Erythroblast (primary cell): Measurements from ENCODE around the gene CYTH3.

ENCODE experiments used
- DNase-seq, 2 experiments: peaks; one replicate each; lab custom pipeline; 2025; lab: John Stamatoyannopoulos, UW
- GATA1 ChIP-seq: IDR thresholded peaks from 2 replicates; pipeline ENCODE4 v1.6.1; 2011; ENCODE audit warnings: low read depth, mild to moderate bottlenecking, control low read depth, low read length, moderate library complexity
- POLR2A ChIP-seq: IDR thresholded peaks from 2 replicates; pipeline ENCODE4 v1.6.1; 2011; ENCODE audit warnings: mild to moderate bottlenecking, low read length

Gene CYTH3

GRCh38 chr7:6258440-6259182, 13.8 kb downstream of the CYTH3 start:
- TF ChIP-seq POLR2A (no peak), GATA1 (no peak)
- no peak for DNase-seq

- TF ChIP-seq POLR2A, result no peak
- DNase-seq, result no peak
These were observed 14.7 kb downstream of the CYTH3 start for GRCh38 chr7:6257675-6258074.

GRCh38 chr7:6256677-6257535, 15.5 kb downstream of the CYTH3 start:
- no peak for TF ChIP-seq POLR2A
- no peak for TF ChIP-seq GATA1
- DNase-seq, result no peak

GRCh38 chr7:6256109-6256483, 16.3 kb downstream of the CYTH3 start:
- no peak for DNase-seq
- no peak for TF ChIP-seq GATA1
- TF ChIP-seq POLR2A, result no peak

GRCh38 chr7:6254866-6255265, 17.6 kb downstream of the CYTH3 start:
- TF ChIP-seq GATA1, result no peak
- TF ChIP-seq POLR2A, result no peak
- DNase-seq, result no peak

GRCh38 chr7:6252748-6253147, 19.7 kb downstream of the CYTH3 start:
- DNase-seq, result no peak
- TF ChIP-seq POLR2A (no peak), GATA1 (no peak)

- no peak for DNase-seq
- TF ChIP-seq POLR2A (no peak), GATA1 (no peak)
These were observed 20.1 kb downstream of the CYTH3 start for GRCh38 chr7:6252341-6252746.

GRCh38 chr7:6251653-6252052, 20.8 kb downstream of the CYTH3 start:
- TF ChIP-seq POLR2A (no peak), GATA1 (no peak)
- DNase-seq, result no peak

- TF ChIP-seq POLR2A (no peak), GATA1 (no peak)
- DNase-seq, result no peak
These were observed 22.0 kb downstream of the CYTH3 start for GRCh38 chr7:6250364-6250833.

GRCh38 chr7:6249043-6249442, 23.4 kb downstream of the CYTH3 start:
- no peak for DNase-seq
- TF ChIP-seq POLR2A (no peak), GATA1 (no peak)

GRCh38 chr7:6248581-6248980, 23.8 kb downstream of the CYTH3 start:
- DNase-seq, result no peak

GRCh38 chr7:6246251-6246917, 26.0 kb downstream of the CYTH3 start:
- no peak for DNase-seq
- TF ChIP-seq POLR2A (no peak), GATA1 (no peak)

More at GRCh38 chr7:6248581-6248980, 23.8 kb downstream of the CYTH3 start:
- TF ChIP-seq GATA1 (no peak), POLR2A (no peak)

GRCh38 chr7:6244021-6244420, 28.4 kb downstream of the CYTH3 start:
- TF ChIP-seq POLR2A, result no peak
- TF ChIP-seq GATA1, result no peak
- no peak for DNase-seq

GRCh38 chr7:6243168-6243567, 29.3 kb downstream of the CYTH3 start:
- no peak for TF ChIP-seq GATA1
- no peak for TF ChIP-seq POLR2A
- DNase-seq, result no peak
